ENCODE data around the gene CAMK2A.
"Not testable (repeated sequence)": the region's sequence is repeated elsewhere in the genome, so short reads cannot be mapped to it uniquely, and the experiment has no call there.

Gene CAMK2A

DNA sequence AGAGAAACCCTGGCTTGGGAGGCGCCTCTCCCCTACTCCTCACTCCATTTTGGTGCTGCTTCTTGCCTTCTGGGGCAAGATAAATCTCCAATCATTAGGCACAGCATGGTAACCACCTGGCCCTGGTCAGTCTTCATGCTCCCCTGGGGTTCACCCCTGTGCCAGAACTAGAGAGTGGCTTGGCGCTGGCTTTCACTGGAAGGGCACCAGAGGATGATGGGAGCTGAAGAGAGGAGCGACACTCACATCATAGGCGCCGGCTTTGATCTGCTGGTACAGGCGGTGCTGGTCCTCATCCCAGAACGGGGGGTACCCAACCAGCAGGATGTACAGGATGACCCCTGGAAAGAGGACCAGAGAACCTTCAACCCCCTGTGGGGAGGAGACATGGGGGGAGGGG, 38.1 kb downstream of the CAMK2A start:
- DNase-seq, result no peak

DNA sequence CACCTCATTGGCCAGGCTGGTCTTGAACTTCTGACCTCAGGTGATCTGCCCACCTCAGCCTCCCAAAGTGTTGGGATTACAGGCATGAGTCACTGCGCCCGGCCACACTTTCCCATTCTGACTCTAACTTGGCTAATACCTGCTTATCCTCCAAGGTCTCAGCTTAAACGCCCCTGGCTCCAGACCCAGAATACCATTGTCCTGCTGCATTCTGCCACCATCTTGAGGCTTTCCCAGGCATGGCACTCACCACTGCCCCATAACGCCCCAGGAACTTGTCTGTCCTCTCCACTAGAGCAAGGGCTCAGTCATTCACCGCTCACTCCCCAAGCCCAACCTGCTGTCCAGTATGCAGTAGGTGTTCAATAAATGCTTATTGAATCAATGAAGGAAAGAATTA, 39.8 kb downstream of the CAMK2A start:
- DNase-seq, result no peak

DNA sequence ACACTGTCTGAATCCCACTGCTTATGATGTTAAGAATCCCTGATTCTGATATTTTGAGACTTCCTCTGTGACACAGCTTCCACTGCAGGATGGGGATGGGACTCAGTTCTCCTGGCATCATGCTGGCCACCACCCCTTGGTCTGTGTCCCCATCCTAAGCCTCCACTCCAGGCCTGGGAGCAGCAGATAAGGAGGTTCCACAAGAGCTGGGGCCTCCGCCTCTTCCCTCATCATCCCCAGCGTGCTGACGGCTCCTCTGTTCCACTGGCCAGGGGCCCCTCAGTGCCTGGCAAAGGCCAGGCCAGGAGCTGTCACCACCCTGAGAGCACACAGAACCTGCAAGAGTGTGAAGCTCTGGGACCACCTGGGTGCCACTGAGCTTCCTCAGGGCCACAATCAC, 40.6 kb downstream of the CAMK2A start:
- no peak for DNase-seq

DNA sequence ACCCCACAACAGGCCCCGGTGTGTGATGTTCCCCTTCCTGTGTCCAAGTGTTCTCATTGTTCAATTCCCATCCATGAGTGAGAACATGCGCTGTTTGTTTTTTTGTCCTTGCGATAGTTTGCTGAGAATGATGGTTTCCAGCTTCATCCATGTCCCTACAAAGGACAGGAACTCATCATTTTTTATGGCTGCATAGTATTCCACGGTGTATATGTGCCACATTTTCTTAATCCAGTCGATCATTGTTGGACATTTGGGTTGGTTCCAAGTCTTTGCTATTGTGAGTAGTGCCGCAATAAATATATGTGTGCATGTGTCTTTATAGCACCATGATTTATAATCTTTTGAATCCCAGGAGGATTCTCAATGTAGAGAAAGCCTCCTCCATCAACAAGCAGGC, 41.1 kb downstream of the CAMK2A start:
- not testable (repeated sequence) for DNase-seq

DNA sequence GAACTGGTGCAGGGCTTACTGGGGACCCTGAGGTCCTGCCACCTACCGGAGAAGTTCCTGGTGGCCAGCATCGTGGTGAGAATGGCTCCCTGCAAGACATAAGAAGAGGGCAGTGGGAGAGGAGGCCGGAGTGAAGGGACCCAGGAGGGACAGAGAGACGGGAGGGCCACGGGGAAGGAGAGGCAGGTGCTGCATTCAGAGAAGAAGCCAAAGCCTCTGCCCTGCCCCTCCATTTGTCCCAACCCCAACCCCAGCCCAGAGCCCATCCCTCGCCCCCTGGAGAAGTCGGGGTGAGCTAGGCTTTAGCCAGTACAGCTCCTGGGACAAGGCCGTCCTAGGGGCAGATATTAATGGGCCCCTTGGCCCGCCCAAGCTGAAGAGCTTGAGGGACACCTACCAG, 41.8 kb downstream of the CAMK2A start:
- no peak for DNase-seq

DNA sequence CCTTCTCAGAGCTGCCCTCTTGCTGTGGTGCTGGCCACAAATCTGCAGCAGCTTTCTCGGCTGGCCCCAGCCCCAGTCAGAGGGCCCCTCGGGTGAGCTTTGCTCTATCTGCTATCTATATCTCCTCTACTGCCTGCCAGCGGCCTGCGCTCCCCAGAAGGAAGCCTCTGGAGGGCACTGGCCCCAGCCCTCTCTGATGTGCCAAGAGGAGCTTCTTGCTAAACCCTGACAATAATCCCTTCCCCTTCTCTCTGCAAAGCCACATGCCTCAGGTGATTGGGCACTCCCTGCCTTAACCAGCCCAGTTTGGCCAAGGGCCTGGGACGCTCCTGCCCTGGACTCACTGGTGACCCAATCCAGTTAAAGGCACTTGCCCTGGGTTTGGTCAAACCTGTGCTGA, 42.7 kb downstream of the CAMK2A start:
- no peak for DNase-seq

DNA sequence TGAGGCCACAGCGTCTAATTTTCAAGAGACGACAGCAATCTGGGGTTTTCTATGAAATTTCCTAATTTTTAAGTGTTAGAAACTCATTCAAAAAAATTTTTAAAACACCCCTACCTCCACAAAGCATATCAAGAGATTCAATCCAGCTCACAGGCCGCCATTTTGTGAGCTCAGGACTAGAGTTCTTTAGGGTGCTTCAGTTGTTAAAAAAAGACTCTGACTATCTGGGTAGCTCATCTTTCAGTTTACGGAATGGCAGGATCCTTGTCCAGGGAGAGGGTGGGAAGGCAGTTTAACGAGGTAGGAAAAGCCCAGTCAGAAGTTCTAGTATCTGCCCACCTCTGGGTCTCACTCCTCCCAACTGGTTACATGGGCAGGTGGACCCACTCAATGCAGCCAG, 43.1 kb downstream of the CAMK2A start:
- DNase-seq, result no peak

DNA sequence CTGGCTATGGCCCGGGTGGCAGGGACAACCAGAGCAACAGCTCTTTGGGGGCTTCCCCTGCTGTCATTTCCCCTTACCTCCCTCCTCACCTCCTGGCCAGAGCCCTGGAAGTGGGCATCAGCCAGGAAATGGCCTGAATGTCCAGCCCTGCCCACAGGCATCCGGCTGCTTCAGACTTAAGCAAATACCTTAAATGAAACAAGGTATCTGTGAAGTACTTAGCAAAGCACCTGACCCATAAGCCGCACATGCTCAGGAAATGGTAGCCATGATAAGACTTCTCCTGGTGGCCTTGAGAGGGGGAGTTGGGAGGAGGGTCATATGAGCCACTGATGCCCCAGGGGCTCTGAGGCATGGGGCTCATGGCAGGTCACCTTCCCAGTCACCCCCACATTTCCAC, 43.8 kb downstream of the CAMK2A start:
- DNase-seq, result no peak

DNA sequence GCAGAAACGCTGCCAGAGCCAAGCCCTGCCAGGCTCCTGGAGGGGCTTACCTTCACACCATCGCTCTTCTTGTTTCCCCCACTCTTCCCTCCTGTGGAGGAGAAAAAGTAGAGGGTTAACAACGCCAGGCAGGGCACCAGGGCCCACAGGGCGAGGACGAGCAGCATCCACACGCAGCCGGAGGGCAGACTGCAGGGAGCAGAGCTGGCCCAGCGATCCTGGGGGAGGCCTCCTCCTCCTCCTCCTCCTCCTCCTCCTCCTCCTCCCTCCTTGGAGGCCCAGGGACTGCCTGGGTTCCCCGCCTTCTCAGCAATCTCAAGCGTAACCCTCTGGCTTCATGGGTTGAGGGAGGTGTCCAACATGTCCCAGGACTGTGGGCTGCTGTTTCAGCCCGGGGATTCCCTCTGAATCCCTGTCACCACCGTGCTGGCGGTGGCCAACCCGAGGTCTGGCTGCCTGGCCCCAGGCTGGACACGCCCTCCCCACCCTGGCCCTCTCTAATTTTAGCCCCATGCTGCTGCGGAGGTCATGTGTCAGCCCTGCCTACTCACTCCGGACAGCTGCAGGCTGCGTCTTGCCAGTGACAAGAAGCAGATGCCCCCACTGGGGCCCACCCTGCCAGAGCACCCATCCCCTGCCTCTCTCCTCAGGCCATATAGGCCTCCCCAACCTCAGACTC, 44.3 kb downstream of the CAMK2A start:
- no peak for DNase-seq

DNA sequence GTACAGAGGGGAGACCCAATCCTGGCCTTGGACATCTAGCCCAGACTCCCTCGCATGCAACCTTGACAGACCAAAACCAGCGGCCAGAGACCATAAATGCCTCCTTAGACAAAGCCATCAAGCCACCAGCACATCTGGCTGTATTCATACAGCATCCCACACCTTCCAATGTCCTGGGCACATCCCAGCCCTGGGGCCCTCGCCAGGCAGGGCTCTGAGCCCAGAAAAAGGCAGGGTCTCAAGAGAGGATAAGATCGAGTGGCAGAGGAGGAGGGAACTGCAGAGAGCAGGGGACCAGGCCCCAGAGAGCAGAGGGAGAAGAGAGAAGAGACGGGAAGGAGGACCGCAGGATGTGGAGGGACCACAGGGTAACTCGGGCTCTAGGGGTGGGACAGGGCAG, 45.4 kb downstream of the CAMK2A start:
- no peak for DNase-seq

DNA sequence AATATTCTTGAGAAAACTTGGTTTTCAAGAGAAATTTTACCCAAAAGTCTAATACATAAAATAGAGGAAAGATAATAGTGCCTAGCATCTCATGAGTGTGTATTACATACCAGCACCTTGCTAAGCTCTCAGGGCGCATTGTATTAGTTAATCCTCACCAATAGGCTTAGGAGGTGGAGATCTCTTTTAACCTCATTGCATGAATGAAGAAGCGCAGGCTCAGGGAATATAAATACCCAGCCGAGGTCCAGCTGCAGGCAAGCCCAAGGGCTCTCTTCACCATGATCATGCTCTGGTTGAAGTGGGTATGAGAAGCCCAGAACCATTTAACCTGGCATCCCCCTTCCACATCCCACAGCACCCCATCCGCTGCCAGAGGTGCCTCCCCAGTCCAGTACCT, 46.0 kb downstream of the CAMK2A start:
- DNase-seq, result no peak

DNA sequence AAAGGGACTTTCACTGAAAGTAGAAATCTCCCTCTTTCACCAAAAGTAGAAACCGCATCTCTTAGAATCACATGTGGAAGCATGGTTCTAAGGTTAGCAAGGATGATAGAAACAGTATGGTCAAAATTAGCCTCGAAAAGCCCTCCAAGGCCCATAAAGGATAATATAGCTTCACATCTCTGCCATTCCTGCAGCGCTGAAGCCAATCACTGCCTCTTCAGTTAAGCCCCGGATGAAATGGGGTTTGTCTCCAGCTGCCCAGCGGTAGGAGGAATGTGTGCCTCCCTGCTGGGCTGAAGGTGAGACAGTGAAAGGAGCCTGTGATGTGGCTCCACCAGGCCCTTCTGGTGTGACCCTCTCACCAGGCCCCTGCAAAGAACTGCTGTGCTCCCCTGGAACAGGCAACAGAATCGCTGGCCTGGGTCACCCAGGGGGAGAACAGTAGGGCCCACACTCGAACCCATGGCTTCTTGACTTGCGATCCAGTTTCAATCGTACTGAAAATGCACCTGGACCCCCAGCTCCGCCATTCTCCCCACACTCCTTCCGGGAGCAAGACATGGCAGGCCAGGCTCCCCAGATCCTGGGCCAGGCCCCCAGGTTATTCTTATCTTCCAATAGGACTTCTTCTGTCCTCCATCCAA, 47.2 kb downstream of the CAMK2A start:
- no peak for DNase-seq

DNA sequence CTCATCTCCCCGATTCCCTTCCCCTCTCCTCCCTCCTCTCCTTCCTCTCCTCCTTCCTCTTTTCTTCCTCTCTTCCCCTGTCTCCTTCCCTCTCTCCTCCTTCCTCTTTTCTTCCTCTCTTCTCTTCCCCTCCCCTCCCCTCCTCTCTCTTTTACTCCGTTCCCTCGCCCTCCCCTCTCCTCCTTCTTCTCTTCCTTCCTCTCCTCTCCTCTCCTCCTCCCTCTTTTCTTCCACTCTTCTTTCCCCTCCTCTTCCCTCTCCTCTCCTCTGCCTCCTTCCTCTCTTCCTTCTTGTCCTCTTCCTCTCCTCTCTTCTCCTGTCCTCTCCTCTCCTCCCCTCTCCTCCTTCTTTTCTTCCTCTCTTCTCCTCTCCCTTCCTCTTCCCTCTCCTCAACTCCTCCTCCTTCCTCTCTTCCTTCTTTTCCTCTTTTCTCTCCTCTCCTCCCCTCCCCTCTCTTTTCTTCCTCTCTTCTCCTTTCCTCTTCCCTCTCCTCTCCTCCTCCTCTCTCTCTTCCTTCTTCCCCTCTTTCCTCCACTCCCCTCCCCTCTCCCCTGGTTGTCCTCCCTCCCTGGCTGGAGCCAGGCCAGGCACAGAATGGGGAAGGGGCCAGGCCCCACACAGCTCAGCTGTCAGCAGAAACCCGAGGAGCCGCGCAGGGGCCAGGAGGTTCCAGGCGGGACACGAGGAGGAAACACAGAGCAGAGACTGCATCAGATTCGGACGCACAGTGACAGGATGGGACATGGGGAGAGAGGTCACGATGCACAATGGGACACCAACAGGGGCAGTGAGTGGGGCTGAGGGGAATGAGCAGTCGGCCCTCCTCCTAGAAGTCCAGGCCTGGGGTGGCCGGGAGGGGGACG, 48.0 kb downstream of the CAMK2A start:
- DNase-seq, result no peak

DNA sequence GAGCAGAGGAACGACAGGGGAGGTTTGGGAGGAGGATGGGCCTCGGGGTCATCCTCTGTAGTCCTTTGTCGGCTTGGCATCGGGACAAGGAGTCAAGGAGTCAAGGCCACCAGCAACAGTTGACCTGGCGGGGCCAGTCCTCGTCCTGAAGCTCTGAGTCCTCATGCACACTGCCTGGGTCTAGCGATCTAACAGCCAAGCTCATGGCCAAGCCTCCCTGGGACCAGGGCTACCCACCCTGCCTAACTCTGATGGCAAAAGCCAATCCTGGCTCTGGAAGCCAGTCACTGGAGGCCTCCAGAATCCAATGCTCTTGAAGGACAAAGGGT, 49.8 kb downstream of the CAMK2A start:
- no peak for DNase-seq

DNA sequence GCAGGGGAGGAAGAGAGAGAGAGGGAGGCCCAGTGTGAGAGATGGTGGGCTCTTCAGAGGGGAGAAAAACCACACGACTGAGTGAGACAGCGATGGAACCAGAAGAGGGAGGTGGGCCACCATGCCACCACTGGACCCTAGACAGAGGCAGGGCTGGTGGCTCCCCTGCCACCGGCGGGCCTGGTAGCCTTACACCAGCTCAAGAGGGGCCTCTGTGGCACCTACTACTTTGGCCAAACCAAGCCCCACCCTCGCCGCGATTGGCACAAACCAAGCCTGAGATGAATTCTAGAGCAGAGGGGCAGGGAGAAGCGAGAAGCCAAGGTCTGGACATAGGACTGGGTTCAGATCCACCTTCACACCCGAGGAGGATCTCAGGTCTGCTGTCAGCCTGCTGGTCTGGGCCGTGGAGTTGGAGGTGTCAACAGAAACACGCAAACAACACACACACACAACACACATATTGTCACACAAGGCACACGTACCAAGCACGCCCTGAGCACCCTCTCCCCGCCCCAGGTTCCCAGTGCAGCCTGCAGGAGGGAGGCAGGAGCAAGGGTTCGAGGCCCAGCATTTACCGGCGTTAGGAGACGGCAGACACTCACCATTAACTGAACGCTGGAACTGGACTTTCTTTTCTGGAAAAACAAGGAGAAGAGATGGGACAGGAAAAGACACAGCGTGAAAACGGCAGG, 50.3 kb downstream of the CAMK2A start:
- no peak for DNase-seq

DNA sequence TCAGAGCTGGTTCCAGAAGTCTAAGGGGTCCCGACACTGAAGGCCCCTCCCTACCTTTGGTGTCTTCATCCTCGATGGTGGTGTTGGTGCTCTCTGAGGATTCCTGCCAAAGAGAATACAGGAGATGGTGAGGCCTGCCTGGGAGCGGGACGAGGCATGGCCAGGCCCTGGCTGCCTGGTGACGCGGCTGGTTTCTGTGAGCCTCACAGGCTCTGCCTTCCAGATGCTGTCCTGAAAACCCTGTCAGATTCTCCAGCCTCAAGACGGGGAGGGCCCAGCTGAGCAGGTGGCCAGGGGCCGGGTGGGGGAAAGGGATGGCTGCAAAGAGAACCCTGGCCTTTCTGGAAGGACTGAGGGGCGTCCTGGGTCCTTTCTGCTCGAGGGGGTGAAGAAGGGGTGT, 50.9 kb downstream of the CAMK2A start:
- no peak for DNase-seq

DNA sequence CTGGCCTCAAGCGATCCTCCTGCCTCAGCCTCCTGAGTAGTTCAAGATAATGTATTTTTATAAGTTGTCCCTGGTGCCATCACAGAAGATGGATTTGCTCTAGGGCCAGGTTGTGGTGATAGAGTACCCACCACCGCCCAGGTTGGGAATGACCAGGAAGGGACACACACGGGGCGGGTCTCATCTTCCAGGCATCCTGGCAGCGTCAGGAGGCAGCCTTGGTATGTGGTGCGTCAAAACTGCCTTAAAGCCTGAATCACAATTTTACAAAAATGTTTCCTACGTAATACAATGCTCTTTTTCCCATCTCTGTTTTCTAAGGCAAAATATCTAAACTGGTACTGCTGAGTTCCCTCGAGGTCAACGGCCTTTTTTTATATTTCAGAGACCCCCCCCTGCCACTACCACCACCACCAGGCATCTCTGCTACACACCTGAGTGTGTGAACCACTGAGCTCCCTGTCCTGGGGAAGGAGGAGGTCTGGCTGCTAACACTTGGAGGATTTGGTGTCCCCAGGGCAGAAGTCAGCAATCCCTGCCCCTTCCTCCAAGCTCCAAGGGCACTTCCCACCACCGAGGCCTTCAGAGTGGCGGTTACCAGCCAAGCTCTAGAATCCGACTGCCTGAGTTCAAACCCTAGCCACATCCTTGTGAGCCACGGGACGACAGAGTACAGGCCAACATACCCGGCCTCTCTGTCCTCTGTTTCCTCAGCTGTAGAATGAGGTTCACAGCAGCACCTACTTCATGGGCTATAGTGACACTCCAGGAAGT, 52.4 kb downstream of the CAMK2A start:
- DNase-seq, result no peak

DNA sequence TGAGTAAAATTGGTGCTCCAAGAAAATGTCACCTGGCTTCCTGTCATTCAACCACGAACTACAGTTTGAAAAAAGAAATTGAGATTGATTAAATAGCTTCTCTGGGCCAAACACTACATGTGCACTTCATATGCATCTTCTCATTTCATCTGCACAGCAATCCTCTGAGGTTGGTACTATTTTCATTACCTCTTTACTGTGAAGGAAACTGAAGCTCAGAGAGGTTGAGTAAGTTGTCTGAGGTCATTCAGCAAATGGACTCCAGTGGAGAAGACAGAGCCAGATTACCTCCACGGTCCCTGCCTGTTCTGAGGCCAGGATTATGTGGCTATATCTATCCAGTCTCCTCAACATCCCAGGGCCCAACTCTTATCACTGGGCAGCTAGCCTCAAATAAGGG, 53.3 kb downstream of the CAMK2A start:
- DNase-seq, result no peak

DNA sequence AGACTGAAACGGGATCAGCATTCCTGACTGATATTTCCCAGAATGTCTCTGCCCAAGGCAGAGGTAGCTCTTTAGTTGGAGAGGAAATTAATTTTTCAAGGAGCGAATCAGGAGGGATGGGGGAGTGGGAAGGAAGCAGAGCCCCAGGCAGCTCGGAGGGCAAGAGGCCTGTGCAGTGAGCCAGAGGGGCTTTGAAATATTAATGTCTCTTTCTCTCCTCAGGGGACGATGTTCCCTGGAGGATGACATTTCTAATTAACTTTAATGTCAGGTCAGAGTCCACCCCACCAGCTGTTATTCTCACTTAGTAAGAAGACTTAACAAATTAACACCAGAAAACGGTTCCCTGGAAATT, 54.1 kb downstream of the CAMK2A start:
- no peak for DNase-seq

DNA sequence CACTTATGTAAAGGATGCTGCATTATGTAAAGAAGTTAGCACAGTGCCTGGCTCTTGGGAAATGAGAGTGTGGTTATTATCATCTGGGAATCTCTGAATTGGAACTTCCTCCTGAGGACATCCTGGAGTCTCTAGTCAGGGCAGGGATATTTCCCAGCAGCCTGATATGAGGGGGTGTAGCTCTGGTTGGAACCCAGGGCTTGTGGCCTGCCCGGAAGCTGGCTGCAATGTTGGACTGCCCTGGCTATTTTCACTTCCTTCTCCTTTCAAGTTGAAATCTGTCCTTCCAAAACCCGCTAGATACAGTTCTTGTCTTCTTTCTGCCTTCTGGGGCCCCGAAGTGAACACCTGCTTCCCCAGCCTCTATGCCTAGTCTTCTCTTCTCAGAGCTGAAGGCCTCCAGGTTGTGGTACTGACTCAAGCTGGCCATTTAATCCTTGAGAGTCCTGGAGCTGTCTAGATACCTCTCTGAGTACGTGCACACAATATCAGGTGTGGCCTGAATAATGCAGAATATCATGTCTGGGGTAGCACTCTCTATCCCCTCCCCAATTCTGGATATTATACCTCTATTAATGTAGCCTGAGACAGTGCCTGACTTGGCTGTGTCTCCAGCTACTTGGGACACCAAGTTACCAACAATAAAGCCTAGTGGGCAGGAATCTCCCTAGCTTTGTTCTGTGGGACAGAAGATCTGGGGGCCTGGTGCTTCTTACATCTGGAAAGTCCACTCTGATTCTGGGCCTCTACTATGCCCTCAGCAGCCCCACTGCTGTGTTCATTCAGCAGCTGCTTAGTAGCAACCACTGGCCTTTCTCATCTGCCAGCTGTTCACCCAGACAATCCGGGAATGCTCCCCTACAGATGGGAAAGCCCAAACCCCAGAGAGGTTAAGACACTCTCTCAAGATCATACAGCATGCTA, 54.7 kb downstream of the CAMK2A start:
- no peak for DNase-seq

DNA sequence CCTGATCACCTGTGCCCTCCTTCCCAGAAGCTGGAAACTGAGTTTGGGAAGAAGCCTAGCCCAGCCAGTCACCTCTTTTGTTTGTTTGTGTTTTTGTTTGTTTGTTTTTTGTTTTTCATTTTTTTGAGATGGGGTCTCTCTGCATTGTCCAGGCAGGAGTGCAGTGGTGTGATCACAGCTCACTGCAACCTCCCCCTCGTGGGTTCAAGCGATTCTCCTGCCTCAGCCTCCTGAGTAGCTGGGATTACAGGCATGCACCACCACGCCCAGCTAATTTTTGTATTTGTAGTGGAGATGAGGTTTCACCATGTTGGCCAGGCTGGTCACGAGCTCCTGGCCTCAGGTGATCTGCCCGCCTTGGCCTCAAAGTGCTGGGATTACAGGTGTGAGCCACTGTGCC, 55.9 kb downstream of the CAMK2A start:
- DNase-seq, result not testable (repeated sequence)

DNA sequence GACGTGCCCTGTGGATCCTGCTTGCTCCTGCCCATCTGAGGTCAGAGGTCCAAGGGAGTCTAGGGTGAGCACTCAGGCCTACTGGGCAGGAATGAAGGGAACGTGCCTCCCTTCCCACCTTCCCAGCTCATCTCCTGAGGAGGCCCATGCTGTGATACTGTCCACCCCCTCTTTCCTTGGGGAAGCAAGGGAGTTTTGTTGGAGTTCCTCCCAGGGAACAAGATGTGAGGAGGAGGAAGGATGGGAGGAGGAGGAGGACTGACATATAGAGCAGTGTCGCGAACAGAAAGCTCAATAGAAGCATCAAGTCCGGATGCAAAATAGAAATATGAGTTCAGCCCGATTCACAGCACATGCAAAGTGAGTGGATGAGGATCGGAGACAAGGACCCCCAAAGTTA, 58.7 kb downstream of the CAMK2A start:
- DNase-seq, result no peak

Data from KG1 (cell line).